Tibial nerve (tissue), 4 donors: Measurements from ENCODE around the gene FGF6. TPM values are rescaled to one million over a fixed set of nuclear protein-coding genes. Genes with fewer than 3 reads are reported as not detected.

Source experiments
- DNase-seq, 2 donors: peaks; one replicate each; pipeline ENCODE4 v3.0.0-alpha.2; 2019; ENCODE audit warnings: low spot score in 2 of 2
- H3K27ac ChIP-seq, 4 donors: fragments of 200-600 bp; sonication (generic) in 3 of 4; one replicate each; pipeline ENCODE4 v1.5.1; 2017 to 2019; ENCODE audit warnings: mild to moderate bottlenecking in 1 of 4
- H3K27me3 ChIP-seq, 2 donors: fragments of 200-600 bp; sonication (generic) in 1 of 2; one replicate each; pipeline versions ENCODE4 v1.5.1 to v1.6.0; 2017 to 2019
- H3K36me3 ChIP-seq, 3 donors: fragments of 200-600 bp; sonication (generic); one replicate each; pipeline ENCODE4 v1.5.1; 2018 to 2019
- H3K4me1 ChIP-seq, 4 donors: fragments of 200-600 bp; sonication (generic) in 3 of 4; one replicate each; pipeline ENCODE4 v1.5.1; 2017 to 2019
- H3K4me3 ChIP-seq, 4 donors: fragments of 200-600 bp; sonication (generic) in 3 of 4; one replicate each; pipeline ENCODE4 v1.5.1; 2017 to 2019; ENCODE audit warnings: mild to moderate bottlenecking in 1 of 4, moderate library complexity in 1 of 4
- H3K9me3 ChIP-seq, 4 donors: fragments of 200-600 bp; sonication (generic) in 3 of 4; one replicate each; pipeline ENCODE4 v1.5.1; 2017 to 2019
- EP300 ChIP-seq, 2 donors: sonication (generic); formaldehyde crosslinking; IDR thresholded peaks; one replicate each; pipeline ENCODE4 v1.6.1; 2017; ENCODE audit warnings: antibody characterized with exemption in 2 of 2, mild to moderate bottlenecking in 1 of 2
- POLR2A ChIP-seq, 2 donors: fragments of 450-650 bp; IDR thresholded peaks; one replicate each; pipeline ENCODE4 v1.6.1; 2017; ENCODE audit warnings: antibody characterized with exemption in 2 of 2, mild to moderate bottlenecking in 2 of 2, moderate library complexity in 2 of 2
- WGBS, 2 donors: methylation state at CpG; one replicate each; pipeline ENCODE4 v1.1.5; 2018; 5-methylcytosine and 5-hydroxymethylcytosine counted together
- total RNA-seq, 4 donors: library from RNA; depleted of rRNA; stranded (reverse); fragments of >200 nt; gene quantifications; one replicate each; pipeline ENCODE4 v1.1.0, GENCODE V29; 2016
- TF ChIP-seq, protein P1 (sequence below), 5 experiments: fragments of 200-600 bp in 3 of 5; fragments of 450-650 bp in 2 of 5; sonication (generic) in 3 of 5; IDR thresholded peaks; one replicate each; pipeline ENCODE4 v1.5.1; 2016 to 2019; ENCODE audit warnings: antibody characterized with exemption in 5 of 5, mild to moderate bottlenecking in 3 of 5, moderate library complexity in 2 of 5

Gene FGF6
- total RNA-seq, 4 donors from 2014 or later, result not detected

- Histone ChIP-seq H3K4me3 (no peak overlapping the region), H3K9me3 (no peaks in the 10 kb centered on the region), H3K36me3 (no peaks in the 10 kb centered on the region), H3K4me1 (no peaks in the 10 kb centered on the region), H3K27ac (no peak overlapping the region), H3K27me3 (no peaks in the 10 kb centered on the region)
- TF ChIP-seq EP300 (IDR thresholded peaks at IDR 0.05) (no peak), POLR2A (IDR thresholded peaks at IDR 0.05) (no peak)
- TF ChIP-seq, protein P1, sequence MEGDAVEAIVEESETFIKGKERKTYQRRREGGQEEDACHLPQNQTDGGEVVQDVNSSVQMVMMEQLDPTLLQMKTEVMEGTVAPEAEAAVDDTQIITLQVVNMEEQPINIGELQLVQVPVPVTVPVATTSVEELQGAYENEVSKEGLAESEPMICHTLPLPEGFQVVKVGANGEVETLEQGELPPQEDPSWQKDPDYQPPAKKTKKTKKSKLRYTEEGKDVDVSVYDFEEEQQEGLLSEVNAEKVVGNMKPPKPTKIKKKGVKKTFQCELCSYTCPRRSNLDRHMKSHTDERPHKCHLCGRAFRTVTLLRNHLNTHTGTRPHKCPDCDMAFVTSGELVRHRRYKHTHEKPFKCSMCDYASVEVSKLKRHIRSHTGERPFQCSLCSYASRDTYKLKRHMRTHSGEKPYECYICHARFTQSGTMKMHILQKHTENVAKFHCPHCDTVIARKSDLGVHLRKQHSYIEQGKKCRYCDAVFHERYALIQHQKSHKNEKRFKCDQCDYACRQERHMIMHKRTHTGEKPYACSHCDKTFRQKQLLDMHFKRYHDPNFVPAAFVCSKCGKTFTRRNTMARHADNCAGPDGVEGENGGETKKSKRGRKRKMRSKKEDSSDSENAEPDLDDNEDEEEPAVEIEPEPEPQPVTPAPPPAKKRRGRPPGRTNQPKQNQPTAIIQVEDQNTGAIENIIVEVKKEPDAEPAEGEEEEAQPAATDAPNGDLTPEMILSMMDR (IDR thresholded peaks at IDR 0.05), result no peak
- DNase-seq, result no peak
- 84 to 90% methylated on average over 3 of the region's 3 CpGs for WGBS, 2 donors
These were observed 1.5 kb upstream of the FGF6 start for GRCh38 chr12:4447151-4447550.

DNA sequence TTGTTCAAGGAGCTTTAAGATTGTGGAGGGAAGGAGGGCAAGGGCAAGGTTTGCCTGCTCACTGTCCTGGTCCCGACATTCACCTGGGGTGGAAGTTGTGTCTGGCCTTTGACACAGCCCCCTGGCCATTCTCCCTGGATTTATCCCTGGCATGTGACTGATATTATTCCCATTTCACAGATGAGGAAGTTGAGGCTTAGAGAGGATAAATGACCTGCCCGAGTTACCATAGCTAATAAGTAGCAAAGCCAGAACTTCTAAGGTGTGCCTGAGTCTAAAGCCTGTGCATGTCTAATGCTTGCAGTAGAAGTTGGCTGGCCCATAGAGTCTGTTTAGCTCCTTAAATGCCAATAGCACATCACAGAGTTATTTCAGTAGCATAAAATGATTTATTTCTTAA, 720 bp upstream of the FGF6 start:
- Histone ChIP-seq H3K9me3 (no peaks in the 10 kb centered on the region), H3K27ac (no peak overlapping the region), H3K4me3 (no peak overlapping the region), H3K27me3 (no peaks in the 10 kb centered on the region), H3K4me1 (no peaks in the 10 kb centered on the region), H3K36me3 (no peaks in the 10 kb centered on the region)
- no peak for TF ChIP-seq EP300 (IDR thresholded peaks at IDR 0.05)
- no peak for TF ChIP-seq POLR2A (IDR thresholded peaks at IDR 0.05)
- TF ChIP-seq, protein P1 (IDR thresholded peaks at IDR 0.05), result no peak
- no peak for DNase-seq
- 71 to 88% methylated on average over 2 of the region's 2 CpGs for WGBS, 2 donors

GRCh38 chr12:4444031-4444430, 1.6 kb downstream of the FGF6 start:
- Histone ChIP-seq H3K27me3 (no peaks in the 10 kb centered on the region), H3K9me3 (no peaks in the 10 kb centered on the region), H3K4me1 (no peaks in the 10 kb centered on the region), H3K4me3 (no peak overlapping the region), H3K27ac (no peak overlapping the region), H3K36me3 (no peaks in the 10 kb centered on the region)
- 92% methylated on average over 8 of the region's 8 CpGs for WGBS, 2 donors
- TF ChIP-seq, protein P1 (IDR thresholded peaks at IDR 0.05), result no peak
- TF ChIP-seq EP300 (IDR thresholded peaks at IDR 0.05) (no peak), POLR2A (IDR thresholded peaks at IDR 0.05) (no peak)
- no peak for DNase-seq

- 78 to 89% methylated on average over 10 to 17 of the region's 17 CpGs for WGBS, 2 donors
- Histone ChIP-seq H3K27me3 (no peaks in the 10 kb centered on the region), H3K4me1 (no peaks in the 10 kb centered on the region), H3K4me3 (no peak overlapping the region), H3K9me3 (no peaks in the 10 kb centered on the region), H3K36me3 (no peaks in the 10 kb centered on the region), H3K27ac (no peak overlapping the region)
- TF ChIP-seq, protein P1 (IDR thresholded peaks at IDR 0.05), result no peak
- no peak for TF ChIP-seq POLR2A (IDR thresholded peaks at IDR 0.05)
- no peak for TF ChIP-seq EP300 (IDR thresholded peaks at IDR 0.05)
- DNase-seq, result no peak
These were observed 2.0 kb downstream of the FGF6 start for GRCh38 chr12:4443616-4444015.

GRCh38 chr12:4441355-4442335, 4.0 kb downstream of the FGF6 start:
- DNase-seq, result no peak
- H3K4me3 ChIP-seq, result no peak overlapping the region
- no peaks in the 10 kb centered on the region for H3K27me3 ChIP-seq
- TF ChIP-seq EP300 (IDR thresholded peaks at IDR 0.05) (no peak), POLR2A (IDR thresholded peaks at IDR 0.05) (no peak)
- TF ChIP-seq, protein P1 (IDR thresholded peaks at IDR 0.05), result no peak
- no peak overlapping the region for H3K27ac ChIP-seq
- no peaks in the 10 kb centered on the region for H3K36me3 ChIP-seq
- 29 to 30% methylated on average over 18 to 19 of the region's 19 CpGs for WGBS, 2 donors
- no peaks in the 10 kb centered on the region for H3K9me3 ChIP-seq
- H3K4me1 ChIP-seq, result no peaks in the 10 kb centered on the region
